BE2C (cell line): ENCODE measurements around the gene RAB3B.

Experiments
- DNase-seq: peaks from one replicate; pipeline ENCODE4 v3.0.0-alpha.2; 2020
- H3K27me3 ChIP-seq: fragments of 250-450 bp; sonication (Bioruptor Pico); 2 replicates; pipeline ENCODE4 v1.5.1; 2020; ENCODE audit warnings: mild to moderate bottlenecking
- H3K36me3 ChIP-seq: fragments of 250-450 bp; sonication (Bioruptor Pico); 2 replicates; pipeline ENCODE4 v1.5.1; 2020; ENCODE audit warnings: mild to moderate bottlenecking
- H3K4me1 ChIP-seq: fragments of 250-450 bp; sonication (Bioruptor Pico); 2 replicates; pipeline ENCODE4 v1.5.1; 2020
- H3K4me3 ChIP-seq: 2 replicates; pipeline ENCODE4 v1.5.1; 2011; ENCODE audit warnings: low read depth, low read length
- H3K9me3 ChIP-seq: fragments of 250-450 bp; sonication (Bioruptor Pico); 2 replicates; pipeline ENCODE4 v1.5.1; 2020
- TF ChIP-seq, protein P1 (sequence below): IDR thresholded peaks from 2 replicates; pipeline ENCODE4 v1.5.1; 2012; ENCODE audit warnings: mild to moderate bottlenecking, low read depth, low read length

The RAB3B gene

DNA sequence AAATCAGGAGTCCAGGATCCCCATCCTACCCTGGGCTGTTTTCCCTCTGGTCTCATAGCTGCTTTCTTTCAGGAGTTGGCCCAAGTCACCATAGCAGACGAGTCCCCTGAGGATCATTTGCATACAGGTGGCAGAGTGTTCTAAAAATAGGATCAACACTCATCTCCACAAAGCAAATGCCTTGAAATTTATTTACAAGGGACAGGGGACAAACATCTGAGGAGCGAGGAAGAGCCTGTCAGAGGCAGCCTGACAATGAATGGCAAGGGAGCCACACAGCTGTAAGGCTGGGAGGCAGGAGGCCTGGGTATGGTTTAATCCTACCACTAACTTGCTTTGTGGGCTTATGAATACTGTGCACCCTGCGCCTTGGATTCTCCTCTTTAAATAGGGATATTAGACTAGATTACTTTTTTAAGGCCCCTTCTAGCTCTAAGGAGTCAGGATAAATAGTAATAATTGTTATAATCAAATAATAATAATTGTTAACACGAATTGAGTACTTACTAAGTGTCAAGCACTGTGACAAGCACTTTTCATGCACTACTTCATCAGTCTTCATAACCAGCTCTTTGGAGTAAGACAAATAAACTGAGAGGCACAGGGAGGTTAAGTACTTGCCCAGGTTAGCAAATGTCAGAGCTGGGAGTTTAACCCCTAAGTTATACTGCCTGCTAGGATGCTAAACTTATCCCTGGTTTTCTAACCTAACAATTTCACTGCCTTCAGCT is 34.5 kb downstream of the RAB3B start:
- H3K36me3 ChIP-seq, result no peaks in the 10 kb centered on the region
- no peak overlapping the region for H3K4me3 ChIP-seq
- peak; percentile 32 for DNase-seq
- no peaks in the 10 kb centered on the region; the same call in 1 of the 2 replicates for H3K4me1 ChIP-seq
- TF ChIP-seq, protein P1, sequence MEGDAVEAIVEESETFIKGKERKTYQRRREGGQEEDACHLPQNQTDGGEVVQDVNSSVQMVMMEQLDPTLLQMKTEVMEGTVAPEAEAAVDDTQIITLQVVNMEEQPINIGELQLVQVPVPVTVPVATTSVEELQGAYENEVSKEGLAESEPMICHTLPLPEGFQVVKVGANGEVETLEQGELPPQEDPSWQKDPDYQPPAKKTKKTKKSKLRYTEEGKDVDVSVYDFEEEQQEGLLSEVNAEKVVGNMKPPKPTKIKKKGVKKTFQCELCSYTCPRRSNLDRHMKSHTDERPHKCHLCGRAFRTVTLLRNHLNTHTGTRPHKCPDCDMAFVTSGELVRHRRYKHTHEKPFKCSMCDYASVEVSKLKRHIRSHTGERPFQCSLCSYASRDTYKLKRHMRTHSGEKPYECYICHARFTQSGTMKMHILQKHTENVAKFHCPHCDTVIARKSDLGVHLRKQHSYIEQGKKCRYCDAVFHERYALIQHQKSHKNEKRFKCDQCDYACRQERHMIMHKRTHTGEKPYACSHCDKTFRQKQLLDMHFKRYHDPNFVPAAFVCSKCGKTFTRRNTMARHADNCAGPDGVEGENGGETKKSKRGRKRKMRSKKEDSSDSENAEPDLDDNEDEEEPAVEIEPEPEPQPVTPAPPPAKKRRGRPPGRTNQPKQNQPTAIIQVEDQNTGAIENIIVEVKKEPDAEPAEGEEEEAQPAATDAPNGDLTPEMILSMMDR, result no peak
- H3K9me3 ChIP-seq, result no peaks in the 10 kb centered on the region
- H3K27me3 ChIP-seq, result no peaks in the 10 kb centered on the region

DNA sequence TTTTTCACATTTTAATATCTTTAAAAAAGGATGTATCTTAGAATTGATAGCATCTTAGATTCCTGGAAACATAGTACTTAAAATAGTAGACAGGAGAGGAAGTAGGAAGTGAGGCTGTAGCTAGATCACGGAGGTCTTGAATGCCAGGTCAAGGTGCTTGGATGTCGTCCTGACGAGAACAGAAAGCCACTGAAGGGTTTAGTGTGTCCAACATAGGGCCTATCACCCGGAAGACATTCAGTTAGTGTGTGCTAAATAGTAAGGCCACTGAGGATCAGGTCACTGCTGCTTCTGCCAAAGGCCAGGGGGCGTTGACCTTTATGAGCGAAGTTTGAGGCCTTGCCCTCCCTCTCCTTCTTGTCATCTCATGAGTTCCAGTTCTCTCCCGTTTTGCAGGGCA is 35.7 kb downstream of the RAB3B start:
- no peaks in the 10 kb centered on the region for H3K27me3 ChIP-seq
- TF ChIP-seq, protein P1, result no peak
- H3K9me3 ChIP-seq, result no peaks in the 10 kb centered on the region
- no peaks in the 10 kb centered on the region; the same call in 1 of the 2 replicates for H3K4me1 ChIP-seq
- no peaks in the 10 kb centered on the region for H3K36me3 ChIP-seq
- no peak for DNase-seq
- H3K4me3 ChIP-seq, result no peak overlapping the region

DNA sequence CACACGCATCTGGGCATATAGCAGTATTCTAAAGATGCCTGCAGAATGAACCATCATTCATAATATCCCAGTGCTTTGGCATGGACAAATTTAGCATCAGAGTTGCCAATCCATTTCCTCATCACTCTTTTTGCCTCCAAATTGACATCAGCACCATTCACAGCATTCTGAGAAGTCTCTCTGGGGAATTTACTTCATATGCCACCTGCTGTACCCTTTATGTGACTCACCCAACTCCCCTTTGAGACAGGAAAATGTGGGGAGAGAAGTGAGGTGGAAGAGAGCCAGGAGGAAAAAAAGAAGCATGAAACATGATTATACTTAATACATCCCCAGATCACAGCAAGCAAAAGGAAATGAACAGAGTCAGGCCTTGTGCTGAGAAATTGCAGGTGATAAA is 37.4 kb downstream of the RAB3B start:
- H3K4me1 ChIP-seq, result peaks cover 5% of the 10 kb centered on the region; the same call in 1 of the 2 replicates

DNA sequence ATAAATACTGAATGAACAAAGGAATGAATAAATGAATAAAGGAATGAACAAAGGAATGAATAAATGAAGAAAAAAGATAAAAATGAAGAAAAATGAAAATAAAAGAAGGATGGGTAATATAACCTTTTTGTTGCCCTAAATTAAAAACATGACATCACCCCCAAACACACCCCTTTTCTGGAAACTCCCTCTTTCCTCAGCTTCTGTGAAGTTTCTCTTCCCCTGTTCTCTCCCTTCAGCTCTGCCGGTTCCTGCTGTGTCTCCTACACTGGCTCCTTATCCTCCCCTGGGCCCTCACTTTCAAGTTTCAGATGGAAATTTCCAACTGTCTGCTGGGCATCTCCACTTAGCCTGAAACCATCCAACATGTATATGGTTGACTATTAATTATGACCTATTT is 37.9 kb downstream of the RAB3B start:
- H3K27me3 ChIP-seq, result no peaks in the 10 kb centered on the region
- no peaks in the 10 kb centered on the region for H3K36me3 ChIP-seq
- H3K4me1 ChIP-seq, result peaks cover 6% of the 10 kb centered on the region; the same call in 1 of the 2 replicates
- TF ChIP-seq, protein P1, result no peak
- H3K9me3 ChIP-seq, result no peaks in the 10 kb centered on the region
- no peak overlapping the region for H3K4me3 ChIP-seq
- DNase-seq, result no peak

More for the DNA sequence above, 37.4 kb downstream of the RAB3B start:
- Histone ChIP-seq H3K36me3 (no peaks in the 10 kb centered on the region), H3K4me3 (no peak overlapping the region), H3K9me3 (no peaks in the 10 kb centered on the region), H3K27me3 (no peaks in the 10 kb centered on the region)
- TF ChIP-seq, protein P1, result no peak
- no peak for DNase-seq

DNA sequence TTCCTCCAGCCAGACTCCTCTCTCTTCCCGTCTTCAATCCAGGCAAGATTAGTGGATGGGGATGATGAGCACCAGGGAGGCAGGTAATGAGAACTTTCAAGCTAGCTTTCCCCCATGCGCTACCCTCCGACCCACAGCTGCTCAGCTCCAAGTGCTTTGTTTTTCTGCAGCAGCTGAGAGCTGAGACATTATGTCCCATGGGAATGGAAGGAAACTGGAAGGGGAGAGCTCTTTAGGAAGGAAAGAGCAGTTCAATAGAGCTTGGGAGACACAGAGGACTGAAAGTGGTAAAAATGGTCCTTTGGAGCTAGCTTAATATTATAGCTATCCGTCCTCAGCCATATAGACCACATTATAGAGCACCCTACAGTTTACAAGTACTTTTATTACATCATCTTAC is 39.8 kb downstream of the RAB3B start:
- DNase-seq, result no peak
- H3K4me1 ChIP-seq, result peaks cover 6% of the 10 kb centered on the region; the same call in 1 of the 2 replicates
- no peaks in the 10 kb centered on the region for H3K9me3 ChIP-seq
- H3K4me3 ChIP-seq, result no peak overlapping the region
- H3K27me3 ChIP-seq, result no peaks in the 10 kb centered on the region
- TF ChIP-seq, protein P1, result no peak
- H3K36me3 ChIP-seq, result no peaks in the 10 kb centered on the region

DNA sequence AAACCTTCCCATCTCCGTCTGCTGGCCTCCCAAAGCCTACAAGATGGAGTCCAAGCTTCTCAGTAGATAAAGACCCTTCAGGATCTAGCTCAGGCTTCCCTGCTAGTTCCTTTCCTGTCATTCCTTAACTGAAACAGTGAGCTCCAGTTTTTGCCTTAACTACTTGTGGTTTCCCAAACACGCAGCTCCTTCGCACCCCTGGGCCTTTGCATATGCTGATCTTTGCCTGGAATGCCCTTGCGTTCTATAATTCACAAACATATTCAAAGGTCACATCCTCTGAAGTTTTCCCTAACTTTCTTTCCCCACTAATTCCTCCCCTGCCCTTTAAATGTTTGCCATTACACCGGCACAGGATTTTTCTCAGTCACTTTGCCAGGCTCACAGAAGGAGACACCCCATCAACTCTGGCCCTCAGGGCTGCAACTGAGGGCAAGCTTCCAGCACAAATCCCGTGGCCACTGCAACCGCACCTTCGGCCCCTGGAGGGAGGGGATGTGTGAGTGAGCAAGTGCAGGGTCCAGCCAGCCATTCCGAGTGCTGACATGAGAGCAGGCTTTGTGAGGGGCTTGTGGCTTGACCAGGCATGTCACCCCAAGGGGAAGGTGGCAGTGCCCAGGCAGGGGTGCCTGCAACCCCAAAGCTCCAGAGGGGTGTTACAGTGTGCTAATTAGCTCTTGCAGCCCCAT is 41.3 kb downstream of the RAB3B start:
- Histone ChIP-seq H3K9me3 (no peaks in the 10 kb centered on the region), H3K36me3 (no peaks in the 10 kb centered on the region), H3K27me3 (no peaks in the 10 kb centered on the region), H3K4me1 (peaks cover 6% of the 10 kb centered on the region; the same call in 1 of the 2 replicates), H3K4me3 (no peak overlapping the region)
- TF ChIP-seq, protein P1, result no peak
- DNase-seq, result no peak
